Erythroblast (primary cell): ENCODE results near the gene FAM13C.

Source experiments
- DNase-seq, 2 experiments: peaks; one replicate each; lab custom pipeline; 2025; lab: John Stamatoyannopoulos, UW
- GATA1 ChIP-seq: IDR thresholded peaks from 2 replicates; pipeline ENCODE4 v1.6.1; 2011; ENCODE audit warnings: low read depth, mild to moderate bottlenecking, control low read depth, low read length, moderate library complexity
- POLR2A ChIP-seq: IDR thresholded peaks from 2 replicates; pipeline ENCODE4 v1.6.1; 2011; ENCODE audit warnings: mild to moderate bottlenecking, low read length

Gene FAM13C

DNA sequence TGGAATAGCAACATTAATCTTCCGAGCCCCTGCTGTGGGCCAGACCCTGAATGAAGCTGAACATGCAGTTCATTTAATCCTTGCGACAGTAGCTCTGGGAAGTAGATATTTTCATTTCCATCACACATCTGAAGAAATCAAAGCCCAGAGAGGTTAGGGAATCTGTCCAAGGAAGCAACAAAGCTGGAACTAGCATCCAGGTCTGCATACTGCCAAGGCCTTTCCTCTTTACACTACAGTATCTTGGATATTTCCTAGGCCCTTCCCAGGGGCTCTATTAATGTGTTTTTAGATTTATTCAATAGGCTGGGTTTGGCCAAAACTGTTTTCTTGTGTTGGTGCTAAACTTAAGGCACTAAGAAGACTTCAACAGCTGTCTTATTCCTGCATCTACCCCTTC, 48.1 kb downstream of the FAM13C start:
- no peak for DNase-seq
- TF ChIP-seq POLR2A (no peak), GATA1 (no peak)

DNA sequence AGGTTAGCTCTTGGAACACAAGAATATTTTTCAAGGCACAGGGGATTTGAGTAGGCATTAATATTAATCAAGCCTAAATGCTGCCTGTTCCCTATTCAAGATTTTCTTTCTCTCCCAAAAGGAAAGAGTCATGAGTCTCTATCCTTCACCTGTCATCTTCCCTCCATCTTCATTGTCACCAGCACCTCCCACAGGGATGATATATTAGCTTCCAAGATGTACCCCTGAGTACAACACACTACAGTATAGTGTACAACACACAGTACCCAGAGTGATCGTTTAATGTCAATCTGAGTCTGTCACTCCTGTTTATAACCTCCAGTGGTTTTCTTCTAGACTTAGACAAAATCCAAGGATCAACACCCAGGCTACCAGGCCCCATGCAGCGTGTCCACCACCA, 50.1 kb downstream of the FAM13C start:
- TF ChIP-seq GATA1 (no peak), POLR2A (no peak)
- DNase-seq: no peak

- DNase-seq: no peak
- TF ChIP-seq POLR2A (no peak), GATA1 (no peak)
Observed at GRCh38 chr10:59311025-59311424, 51.3 kb downstream of the FAM13C start.

- DNase-seq: no peak
- no peak for TF ChIP-seq GATA1
- no peak for TF ChIP-seq POLR2A
Observed at GRCh38 chr10:59310324-59310914, 51.9 kb downstream of the FAM13C start.

DNA sequence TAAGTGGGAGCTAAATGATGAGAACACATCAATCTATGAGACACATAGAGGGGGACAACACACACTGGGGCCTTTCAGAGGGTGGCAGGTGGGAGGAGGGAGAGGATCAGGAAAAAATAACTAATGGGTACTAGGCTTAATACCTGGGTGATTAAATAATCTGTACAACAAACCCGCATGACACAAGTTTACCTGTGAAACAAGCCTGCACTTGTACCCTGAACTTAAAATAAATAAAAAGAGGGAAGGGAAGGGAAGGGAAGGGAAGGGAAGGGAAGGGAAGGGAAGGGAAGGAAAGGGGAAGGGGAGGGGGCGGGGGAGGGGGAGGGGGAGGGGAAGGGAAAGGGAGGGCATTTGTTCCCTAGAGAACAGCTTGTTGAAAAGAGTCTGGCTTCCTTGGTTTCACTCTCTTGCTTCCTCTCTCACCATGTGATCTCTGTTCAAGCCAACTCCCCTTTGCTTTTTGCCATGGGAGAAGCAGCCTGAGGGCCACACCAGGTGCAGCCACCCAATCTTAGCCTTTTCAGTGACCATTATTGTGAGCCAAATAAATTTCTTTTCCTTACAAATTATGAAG, 57.7 kb downstream of the FAM13C start:
- TF ChIP-seq GATA1: no peak
- no peak for TF ChIP-seq POLR2A
- no peak for DNase-seq

- no peak for TF ChIP-seq POLR2A
- TF ChIP-seq GATA1: no peak
- no peak for DNase-seq
Observed at GRCh38 chr10:59303018-59303417, 59.3 kb downstream of the FAM13C start.

GRCh38 chr10:59302381-59302780, 60.0 kb downstream of the FAM13C start:
- no peak for DNase-seq
- no peak for TF ChIP-seq POLR2A
- TF ChIP-seq GATA1: no peak

GRCh38 chr10:59301067-59301754, 61.1 kb downstream of the FAM13C start:
- no peak for DNase-seq
- TF ChIP-seq POLR2A (no peak), GATA1 (no peak)

- no peak for DNase-seq
- no peak for TF ChIP-seq GATA1
- TF ChIP-seq POLR2A: no peak
Observed at GRCh38 chr10:59300386-59300785, 62.0 kb downstream of the FAM13C start.

- TF ChIP-seq GATA1 (no peak), POLR2A (no peak)
- DNase-seq: no peak
Observed at GRCh38 chr10:59299933-59300332, 62.4 kb downstream of the FAM13C start.

- TF ChIP-seq POLR2A (no peak), GATA1 (no peak)
- no peak for DNase-seq
Observed at GRCh38 chr10:59290448-59290847, 71.9 kb downstream of the FAM13C start.

GRCh38 chr10:59289853-59290252, 72.5 kb downstream of the FAM13C start:
- no peak for DNase-seq
- no peak for TF ChIP-seq GATA1
- TF ChIP-seq POLR2A: no peak

DNA sequence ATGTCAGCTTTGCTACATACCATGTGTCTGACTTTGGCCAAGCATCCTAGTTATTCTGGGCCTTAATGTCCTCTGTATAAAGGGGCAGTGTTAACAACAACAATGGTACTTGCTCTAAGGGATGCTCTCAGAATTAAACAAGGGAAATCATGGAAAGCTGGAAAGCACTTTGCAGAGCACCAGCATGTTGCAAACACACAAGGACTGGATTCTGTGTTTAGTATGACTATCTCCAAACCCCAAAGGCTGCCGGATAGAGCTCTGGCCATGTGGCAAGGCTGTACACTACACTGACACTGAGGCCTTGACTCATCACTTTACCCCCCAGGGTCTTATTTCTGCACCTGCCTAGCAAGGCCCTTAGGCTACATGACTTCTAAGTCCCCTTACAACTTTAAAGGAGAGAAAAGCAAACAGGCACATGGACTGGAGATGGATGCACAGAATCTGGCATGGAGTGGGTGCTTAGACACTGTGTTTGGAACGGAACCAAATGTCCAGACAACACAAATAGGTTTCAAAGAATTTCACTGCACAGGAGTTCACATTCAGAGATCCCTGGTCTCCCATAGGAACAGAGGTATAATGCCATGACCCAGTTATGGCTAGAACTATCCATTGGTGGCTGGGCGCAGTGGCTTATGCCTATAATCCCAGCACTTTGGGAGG, 74.6 kb downstream of the FAM13C start:
- TF ChIP-seq GATA1 (no peak), POLR2A (no peak)
- DNase-seq: no peak

DNA sequence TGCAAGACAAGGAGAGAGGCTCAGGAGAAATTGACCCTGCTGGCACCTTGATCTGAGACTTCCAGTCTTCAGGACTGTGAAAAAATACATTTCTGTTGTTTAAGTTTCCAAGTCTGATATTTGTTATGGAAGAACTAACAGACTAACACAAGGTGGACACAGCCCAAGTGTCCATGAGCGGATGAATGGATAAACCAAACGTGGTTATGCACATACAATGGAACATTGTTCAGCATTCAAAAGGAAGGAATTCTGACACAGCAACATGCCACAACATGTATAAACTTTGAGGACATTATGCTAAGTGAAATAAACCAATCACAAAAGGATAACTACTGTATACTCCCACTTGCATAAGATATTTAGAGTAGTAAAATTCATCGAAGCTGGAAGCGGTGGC, 76.5 kb downstream of the FAM13C start:
- no peak for TF ChIP-seq POLR2A
- TF ChIP-seq GATA1: no peak
- DNase-seq: no peak

- TF ChIP-seq GATA1: no peak
- TF ChIP-seq POLR2A: no peak
- no peak for DNase-seq
Observed at GRCh38 chr10:59285073-59285472, 77.3 kb downstream of the FAM13C start.
